GM12873 (cell line): ENCODE data around the gene RUNX1.

Experiments used
- CTCF ChIP-seq: IDR thresholded peaks from 2 replicates; pipeline ENCODE4 v1.5.1; 2012; ENCODE audit warnings: low read depth, mild to moderate bottlenecking, moderate library complexity, low read length, control low read depth; ENCODE audit not compliant: insufficient read depth; ENCODE audit errors: missing control alignments

Gene RUNX1

DNA sequence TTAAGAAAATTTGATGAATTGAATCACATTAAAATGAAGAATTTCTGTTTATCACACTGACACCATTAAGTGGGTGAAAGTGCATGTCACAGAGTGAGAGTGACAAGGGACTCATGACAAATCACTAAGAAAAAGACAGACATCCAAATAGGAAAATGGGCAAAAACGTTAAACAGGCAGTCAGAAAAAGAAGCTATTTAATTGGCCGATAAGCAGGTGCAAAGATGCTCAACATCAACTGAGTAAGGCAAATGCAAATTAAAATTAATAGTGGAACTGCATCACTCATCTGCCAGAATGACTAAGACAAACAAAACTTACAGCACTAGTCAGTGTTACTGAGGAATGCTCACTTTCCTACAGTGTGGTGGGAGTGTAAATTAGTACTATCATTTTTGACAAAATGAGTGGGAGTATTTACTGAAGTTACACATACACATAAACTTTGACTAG is 39.2 kb upstream of the RUNX1 start:
- TF ChIP-seq CTCF, result no peak

DNA sequence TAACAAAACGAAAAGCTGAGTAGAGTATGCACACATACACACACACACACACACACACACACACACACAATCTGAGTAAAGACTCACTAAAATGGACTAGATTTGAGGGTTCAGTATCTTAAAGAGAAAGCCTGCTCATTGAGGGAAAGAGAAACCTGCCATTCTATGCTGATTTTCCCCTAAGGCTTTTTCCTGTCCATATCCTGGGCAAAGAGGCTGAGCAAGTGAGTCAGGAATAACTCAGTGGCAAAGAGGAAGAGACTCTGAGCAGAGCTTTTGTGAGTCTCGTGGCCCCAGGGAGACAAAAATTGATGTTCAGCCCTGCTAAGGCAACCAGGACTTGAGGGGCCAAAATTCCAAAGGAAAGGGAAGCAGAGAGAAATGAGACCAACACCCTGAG is 37.3 kb upstream of the RUNX1 start:
- no peak for TF ChIP-seq CTCF

DNA sequence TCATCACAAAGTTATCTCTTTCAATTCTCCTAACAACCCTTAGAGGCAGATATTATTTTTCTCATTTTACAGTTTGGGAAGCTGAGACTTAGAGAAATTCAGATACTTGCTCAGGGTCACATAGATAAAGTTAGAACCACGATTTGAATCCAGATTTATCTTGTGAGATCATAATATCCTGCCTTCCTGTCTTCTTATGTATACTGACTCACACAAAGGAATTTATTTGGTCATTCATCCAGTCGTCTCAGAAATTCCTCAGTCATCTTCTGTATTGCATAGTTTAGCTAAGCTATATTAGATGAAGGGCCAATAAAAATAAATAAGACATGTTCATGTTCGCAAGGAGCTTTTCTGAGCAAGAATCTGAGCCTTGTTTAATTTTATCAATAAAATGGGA is 35.8 kb upstream of the RUNX1 start:
- TF ChIP-seq CTCF, result no peak

DNA sequence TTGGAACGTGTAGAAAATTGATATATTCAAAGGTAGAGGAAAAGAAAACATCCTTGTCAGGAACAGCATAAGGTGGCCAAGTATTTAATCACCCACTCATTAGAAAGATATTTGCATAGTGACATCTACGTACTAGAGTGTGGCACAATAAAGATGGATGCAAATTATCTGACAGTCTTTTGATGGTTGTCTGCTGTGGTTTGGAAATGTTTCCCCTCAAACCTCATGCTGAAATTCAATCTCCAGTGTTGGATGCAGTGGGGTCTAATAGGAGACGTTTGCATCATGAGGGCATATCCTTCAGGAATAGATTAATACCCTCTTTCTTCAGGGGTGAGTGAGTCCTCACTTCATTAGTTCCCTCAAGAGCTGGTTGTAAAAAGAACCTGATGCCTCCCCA is 34.1 kb upstream of the RUNX1 start:
- no peak for TF ChIP-seq CTCF

GRCh38 chr21:35081861-35082260 is 32.8 kb upstream of the RUNX1 start:
- TF ChIP-seq CTCF, result no peak

DNA sequence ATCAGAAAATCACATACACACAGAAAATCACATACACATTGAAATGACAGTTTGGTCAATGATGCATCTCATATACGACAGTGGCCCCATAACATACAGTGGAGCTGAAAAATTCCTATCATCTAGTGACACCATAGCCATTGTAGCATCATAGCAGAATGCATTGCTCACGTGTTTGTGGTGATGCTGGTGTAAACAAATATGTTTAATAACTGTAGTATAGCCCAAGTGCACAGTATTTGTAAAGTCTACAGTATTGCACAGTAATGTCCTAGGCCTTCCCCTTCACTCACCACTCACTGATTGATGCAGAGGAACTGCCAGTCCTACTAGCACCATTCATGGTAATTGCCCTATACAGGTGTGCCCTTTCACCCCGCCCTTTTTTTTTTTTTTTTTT is 30.1 kb upstream of the RUNX1 start:
- no peak for TF ChIP-seq CTCF

- TF ChIP-seq CTCF, result no peak
These were observed 28.9 kb upstream of the RUNX1 start for GRCh38 chr21:35077975-35078374.
